RCC 7860 (cell line): ENCODE results near the gene PDE2A.
A peak's percentile ranks its signal among the peaks of the same experiment; 100 is the strongest.

Source experiments
- DNase-seq: peaks from one replicate; pipeline ENCODE4 v3.0.0-alpha.2; 2015; ENCODE audit warnings: low spot score
- FAIRE-seq: peaks from 2 replicates; lab custom pipeline; 2012; peaks lifted over from hg19 to GRCh38; lab: Jason Lieb, UNC

Gene PDE2A

DNA sequence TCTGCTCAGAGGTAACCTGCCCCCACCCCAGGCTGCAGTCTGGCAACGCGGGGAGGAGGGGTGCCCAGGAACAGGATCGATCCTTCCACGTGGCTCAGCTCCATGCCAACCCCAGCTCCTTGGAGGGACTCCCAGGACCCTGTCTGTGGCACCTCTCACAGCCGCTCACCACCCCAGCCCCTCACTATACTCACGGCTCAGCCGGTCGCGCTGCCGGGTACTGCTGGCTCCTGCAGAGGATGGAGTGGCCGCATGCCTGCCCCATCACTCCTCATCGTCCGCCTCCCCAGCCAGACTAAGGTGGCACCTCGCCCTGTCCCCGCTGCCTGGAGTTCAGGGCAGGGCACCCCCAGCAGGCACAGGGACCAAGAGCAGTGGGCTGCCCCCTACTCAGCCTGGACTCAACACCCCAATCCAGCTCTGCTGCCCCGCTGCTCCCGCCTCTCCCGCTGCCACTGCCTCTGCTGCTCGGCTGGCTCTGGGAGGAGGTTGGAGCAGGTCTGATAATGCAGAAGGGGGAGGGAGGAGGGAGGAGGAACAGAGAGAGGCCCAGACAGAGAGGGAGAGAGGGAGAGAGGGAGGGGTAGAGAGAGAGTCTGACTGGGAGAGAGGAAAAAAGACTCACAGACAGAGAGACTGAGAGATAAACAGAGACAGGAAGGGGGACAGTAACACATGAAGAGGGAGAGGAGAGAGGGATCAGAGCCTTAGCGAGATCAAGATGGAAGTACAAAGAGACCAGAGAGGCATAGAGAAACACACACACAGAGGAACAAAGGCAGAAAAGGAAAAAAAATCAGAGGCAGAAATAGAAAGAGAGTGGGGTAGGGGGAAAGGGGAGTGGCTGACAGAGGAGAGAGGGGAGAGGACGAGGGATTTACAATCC lies at the start of gene PDE2A:
PDE2A (minus strand) TSS at position 480 of the 886 bp plus-strand sequence; CDS start at position 265, 215 bp downstream.
- DNase-seq (no peak), FAIRE-seq (no peak)

DNA sequence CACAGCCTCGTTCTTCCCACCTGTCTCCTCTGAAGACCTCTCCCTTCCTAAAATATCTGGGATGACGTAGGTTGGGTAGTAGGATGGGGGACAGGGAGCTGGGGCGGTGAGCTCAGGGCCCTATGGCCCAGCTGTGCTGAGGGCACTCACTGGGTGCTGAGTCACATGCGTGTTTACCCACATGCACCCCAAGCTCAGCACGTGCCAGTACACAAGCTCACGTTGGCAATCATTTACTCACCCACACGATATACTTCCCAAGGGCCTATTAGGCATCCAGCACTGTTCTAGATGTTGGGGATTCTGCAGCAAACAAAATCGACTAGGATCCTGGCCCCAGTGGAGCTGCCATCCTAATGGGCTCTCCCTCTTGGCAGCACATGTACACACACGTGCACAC lies 49.3 kb upstream of the PDE2A start:
- DNase-seq (no peak), FAIRE-seq (no peak)

DNA sequence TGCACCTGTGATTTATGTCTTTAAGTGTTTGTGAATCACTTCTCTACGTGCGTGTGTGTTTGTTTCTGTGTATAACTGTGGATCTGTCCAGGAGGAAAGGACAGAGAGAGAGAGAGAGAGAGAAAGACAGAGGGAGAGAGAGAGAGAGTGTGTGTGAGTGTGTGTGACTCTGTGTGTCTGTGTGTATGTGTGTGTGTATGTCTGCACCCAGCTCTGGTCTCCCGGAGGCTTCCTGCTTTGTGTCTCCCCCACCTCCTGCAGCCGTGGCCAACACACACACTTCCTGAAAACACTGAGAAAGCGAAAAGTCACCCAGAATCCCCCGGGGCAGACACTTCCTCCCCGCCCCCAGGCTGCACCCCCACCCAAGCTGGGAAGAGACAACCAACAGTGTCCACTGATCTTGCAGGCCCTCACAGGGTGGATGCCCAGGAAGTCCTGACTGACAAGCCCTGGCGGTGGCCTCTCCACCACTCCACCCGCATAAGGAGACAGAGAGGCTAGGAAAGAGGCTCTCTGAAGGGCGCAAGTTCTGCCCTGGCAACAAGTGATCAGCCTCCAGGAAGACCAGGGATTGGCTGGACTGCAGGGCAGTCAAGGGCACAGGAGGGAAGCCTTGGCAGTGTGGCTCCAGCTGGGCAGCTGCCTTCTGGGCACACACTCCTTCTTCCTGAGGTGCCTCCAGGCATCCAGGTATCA lies 48.0 kb upstream of the PDE2A start:
- DNase-seq (peak; percentile 84), FAIRE-seq (peak; percentile 8)

DNA sequence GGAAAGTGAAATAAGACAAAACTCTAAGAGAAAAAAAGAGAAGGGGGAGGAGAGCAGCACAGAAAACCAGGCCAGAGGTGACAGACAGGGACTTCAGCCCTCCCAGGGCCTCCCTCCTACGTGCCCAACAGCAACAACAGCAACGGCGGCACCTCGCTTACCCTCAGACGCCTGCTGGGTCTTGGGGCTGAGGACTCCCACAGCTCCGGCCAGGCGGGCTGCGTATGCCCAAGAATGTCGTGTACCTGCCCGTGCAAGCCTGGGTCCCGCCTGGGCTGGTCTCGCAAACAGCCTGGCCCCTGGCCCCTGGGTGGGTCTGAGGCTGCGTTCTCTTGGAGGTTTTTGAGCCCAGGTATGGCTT lies 47.4 kb upstream of the PDE2A start:
- DNase-seq (no peak), FAIRE-seq (no peak)

DNA sequence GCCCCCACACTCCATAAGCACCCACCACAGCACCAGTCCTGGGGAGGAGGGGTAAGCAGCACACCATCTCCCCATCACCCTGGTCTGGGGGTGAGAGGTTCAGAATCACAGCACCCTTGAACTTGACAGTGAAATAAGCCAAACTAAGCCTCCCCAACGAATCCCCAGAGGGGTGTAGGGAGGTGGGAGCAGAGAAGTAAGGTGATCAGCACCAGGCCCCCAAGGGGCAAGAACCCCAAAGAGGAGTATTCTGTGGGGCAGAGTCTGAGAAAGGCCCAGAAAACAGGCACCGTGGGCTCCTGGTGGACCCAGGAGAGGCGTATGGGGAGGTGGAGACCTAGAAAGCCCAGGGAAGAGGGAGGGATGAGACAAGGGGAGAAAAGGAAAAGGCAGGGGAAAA lies 47.1 kb upstream of the PDE2A start:
- no peak for DNase-seq
- no peak for FAIRE-seq

DNA sequence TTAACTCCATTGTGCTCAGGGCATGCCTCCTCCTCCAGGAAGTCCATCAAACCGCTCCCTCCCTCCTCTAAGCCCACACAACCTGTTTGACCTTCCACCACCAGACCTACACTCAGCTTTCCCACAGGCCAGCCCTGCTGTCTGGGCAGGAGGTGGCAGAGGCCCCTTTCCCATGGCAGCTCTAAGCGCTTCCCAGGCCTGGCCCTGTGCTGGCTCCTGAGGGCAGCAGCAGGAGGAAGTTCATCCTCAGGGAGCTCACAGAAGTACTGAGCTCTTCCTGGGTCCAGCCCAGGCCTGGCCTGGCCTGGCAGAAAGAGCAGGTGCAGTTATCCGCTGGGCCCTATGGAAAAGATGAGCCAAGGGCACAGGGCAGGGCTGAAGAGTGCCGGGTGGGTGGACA lies 46.6 kb upstream of the PDE2A start:
- DNase-seq (no peak), FAIRE-seq (no peak)

DNA sequence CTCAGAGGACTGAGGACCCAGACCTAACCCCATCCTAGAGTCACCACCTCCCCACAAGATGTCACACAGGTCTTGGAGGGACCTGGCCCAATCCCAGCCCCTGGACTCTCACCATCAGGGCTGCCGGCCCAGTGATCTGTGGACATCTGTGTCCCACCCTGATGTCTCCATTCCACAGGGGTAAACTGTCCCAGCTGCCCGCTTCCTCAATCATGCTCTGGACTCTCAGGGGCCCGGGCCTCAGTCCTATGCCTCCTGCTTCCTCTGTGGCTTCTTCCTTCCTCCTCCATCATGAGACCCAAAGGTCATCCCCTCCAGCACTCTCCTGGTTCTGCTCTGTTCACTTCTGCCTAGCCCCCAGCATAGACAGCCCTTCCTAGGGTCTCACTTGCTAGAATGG lies 45.8 kb upstream of the PDE2A start:
- no peak for DNase-seq
- FAIRE-seq, result no peak

DNA sequence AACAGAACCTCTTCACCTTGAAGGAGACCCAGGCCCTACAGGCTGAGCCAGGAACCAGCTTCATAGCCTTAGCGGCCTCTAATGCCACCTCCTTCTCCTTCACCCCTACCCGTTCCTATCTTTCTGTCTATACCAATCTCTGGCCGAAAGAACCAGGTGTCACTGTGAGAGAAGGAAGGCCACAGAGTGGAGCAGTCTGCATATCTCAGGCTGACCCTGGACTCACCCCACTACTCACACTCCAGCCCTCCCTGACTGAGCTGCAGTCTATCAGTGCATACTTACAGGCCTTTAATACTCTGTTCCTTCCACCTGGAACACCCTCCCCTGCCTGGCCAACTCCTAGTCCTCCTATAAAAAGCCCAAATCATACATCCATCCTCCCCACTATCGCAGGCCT lies 45.3 kb upstream of the PDE2A start:
- no peak for FAIRE-seq
- DNase-seq, result no peak

DNA sequence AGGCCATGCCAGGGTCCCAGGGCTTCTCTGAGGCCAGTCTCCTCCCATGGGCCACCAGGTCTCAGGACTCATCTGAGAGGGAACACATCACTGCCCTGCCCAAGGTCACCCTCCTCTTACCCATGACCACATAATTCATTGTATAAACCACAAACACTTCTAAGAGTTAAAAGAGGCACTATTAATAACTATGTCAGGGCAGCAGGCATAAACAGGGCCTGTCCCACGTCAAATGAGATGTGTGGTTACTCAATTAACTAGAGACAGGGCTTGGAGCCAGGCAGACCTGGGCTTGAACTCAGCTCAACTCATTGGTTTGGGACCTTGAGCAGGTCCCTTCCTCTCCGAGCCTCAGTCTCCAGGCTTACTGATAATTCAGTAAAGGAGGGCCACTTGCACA lies 44.9 kb upstream of the PDE2A start:
- no peak for FAIRE-seq
- DNase-seq, result peak; percentile 13

DNA sequence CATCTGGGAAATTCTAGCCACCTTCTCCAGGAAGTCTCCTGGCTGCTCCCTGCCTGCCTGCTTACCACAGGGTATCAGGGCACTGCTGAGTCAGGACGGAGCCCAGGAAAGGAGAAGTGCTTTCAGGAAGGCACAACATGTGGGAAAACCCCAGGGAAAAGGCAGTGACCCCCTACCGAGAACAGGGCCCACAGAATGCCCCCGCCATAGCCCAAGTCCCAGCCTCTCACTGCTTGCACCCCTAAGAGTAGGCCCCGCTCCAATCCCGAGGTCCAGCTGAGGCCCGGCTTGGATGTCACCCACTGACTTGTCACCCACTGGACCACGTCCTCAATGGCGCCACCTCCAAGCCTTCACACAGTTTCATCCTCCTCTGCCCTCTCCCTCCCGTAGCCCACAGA lies 43.9 kb upstream of the PDE2A start:
- FAIRE-seq (no peak), DNase-seq (peak; percentile 21)

DNA sequence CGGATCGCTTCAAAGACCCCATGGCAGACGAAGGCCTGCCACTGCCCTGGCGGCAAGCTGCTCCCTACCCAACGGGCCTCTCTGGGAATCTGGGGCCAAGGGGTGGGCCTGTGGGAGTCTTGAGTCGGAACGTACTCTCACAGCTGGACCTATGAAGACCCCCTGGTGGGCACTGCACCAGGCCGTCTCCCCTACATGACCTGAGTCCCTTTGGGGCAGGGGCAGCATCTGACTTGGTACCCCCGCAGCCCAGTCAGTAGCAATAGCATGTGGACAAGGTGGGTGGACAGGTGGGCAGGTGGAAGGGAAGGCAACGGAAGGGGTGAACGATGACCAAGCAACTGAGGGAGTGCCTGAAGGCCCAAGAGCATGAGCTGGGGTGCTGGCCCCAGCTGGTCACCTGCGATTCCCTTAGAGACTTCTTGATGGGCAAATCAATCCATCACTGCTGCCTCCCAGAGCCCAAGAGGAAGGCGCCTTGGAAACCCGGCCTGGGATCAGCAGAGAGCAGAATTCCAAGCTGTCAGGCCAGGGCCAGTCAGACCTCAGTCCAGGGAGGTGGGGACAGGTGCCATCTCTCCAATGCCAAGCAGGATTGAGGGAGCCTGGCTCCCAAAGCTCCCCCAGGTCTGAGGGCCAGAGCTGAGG lies 42.7 kb upstream of the PDE2A start:
- FAIRE-seq, result no peak
- DNase-seq, result no peak

DNA sequence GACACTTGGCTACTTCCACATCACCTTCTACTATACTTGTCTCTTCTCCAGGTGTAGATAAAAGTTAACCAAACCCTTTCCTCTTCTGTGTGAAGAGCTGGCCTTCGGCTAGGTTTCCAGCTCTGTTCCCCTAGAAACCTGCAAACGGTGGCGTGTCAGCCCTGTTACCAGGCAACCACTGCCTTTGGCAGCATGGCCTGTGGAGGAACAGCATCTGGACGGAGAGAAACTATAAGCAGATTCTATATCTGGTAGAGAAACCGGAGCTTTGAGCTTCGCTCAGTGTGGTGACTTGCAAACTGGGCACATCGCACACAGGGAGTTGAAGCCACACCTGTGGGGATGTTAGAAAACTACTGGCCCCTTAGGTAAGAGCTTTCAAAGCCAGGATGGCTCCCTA lies 42.1 kb upstream of the PDE2A start:
- DNase-seq (no peak), FAIRE-seq (no peak)

DNA sequence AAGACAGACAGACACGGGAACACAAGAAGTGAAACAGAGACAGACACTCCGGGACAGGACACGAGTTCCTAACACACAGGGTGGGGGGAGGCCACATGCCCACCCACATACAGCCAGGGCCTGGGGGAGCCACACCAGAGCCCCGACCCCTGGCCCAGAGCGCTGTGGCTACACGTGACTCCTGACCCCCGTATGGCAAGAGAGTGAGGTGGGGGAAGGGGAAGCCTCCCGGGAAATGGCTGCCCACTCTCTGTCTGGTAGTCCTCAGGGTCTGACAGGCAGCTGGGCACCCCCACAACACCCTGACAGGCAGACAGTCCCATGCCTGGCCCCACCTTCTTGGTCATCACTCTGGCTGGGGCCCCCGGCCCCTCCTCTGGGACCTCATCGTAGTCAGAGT lies 38.6 kb upstream of the PDE2A start:
- FAIRE-seq, result no peak
- DNase-seq, result no peak

DNA sequence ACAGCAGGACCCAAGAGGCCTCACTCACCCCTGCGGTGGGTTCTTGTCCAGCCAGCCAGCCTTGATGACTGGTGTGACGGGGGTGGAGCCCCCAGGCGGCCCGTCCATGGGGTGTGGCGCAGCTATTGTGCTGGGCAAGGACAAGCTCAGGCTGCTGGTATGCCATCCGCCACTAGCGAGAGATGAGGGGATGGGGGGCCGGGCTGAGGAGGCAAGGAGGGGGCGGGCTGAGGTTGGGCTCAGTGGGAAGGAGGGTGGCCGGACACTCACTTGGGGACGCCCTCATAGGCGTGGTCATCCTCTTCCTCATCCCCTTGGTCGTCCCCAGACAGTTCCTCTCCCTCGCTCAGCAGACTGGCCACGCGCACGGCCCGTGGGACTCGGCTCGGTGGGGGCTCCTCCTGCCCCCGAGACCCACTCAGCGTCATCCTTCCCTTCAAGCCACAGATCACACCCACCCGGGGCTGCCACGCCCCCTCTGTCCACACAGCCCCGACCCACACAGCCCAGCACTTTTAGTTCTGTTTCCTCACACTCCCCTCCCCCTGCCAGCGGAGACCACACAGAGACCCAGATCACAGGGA lies 38.0 kb upstream of the PDE2A start:
- FAIRE-seq (no peak), DNase-seq (no peak)

DNA sequence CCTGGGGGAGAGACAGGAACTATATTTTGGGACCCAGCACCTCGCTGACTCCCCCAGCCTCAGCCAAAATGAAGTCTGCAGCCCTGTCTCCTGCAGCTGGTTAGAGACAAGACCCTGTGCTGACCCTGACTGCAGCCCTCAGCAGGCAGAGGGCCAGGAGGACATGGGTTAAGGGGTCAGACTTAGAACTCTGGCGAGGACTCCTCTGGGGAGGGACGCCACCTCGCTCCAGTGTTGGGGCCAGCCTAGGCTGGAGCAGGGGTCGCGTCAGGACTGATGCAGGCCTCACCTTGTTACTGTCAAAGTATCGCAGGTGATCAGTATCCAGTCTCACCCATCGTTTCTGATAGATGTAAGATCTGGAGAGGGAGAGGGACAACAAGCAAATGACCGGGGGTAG lies 36.9 kb upstream of the PDE2A start:
- no peak for DNase-seq
- FAIRE-seq, result no peak

DNA sequence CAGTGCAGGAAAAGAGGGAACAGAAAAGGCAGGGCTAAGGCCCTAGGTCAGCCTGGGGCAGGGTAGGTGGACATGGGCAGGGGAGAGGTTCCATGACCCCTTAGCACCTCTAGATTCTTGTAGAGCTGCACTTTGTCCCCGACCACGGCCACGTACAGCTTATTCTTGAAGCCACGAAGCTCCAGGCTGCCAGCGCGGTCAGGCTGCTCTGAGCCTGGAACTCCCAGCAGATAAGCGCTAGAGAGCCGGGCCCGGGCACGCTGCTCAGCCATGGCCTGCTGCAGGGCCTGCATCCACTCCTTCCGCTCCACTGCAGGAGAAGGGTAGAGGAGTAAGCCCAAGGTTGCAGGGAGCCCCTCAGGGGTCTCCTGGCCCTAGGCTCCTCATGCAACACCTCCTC lies 36.1 kb upstream of the PDE2A start:
- FAIRE-seq, result no peak
- DNase-seq, result no peak

DNA sequence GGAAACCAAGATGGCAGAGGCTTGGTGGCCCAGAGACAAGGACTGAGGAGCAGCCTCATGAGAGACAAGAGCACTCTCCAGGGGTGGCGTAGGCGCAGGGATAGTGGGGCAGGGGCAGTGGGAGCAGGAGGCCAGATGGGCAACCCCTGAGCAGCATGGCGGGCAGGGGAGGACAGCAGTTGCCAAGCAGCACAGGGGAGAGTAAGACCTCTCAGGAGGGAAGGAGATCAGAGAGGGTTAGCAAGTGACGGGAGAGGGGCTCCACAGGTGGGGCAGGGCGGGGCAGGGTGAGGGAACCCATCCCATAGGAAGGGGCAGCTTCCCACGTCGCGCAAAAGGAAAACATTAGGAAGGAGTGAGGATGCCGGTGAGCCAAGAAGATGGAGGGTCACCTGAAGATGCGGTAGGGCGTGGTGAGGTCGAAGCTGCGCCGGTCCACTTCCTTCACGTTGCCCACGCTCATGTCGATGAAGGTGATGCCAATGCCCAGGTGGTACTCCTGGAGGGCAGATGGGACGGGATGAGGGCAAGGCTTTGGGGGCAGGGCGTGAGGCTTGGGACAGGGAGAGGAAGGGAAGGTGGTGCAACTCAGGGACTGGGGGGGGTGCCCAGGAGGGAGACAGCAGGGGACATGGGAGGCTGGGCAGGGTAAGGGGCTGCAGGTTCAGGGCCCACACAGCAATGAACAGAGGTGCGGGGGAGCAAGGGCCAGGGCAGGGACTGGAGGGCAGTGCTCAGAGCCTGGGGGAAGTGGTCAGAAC lies 35.4 kb upstream of the PDE2A start:
- FAIRE-seq (no peak), DNase-seq (no peak)

DNA sequence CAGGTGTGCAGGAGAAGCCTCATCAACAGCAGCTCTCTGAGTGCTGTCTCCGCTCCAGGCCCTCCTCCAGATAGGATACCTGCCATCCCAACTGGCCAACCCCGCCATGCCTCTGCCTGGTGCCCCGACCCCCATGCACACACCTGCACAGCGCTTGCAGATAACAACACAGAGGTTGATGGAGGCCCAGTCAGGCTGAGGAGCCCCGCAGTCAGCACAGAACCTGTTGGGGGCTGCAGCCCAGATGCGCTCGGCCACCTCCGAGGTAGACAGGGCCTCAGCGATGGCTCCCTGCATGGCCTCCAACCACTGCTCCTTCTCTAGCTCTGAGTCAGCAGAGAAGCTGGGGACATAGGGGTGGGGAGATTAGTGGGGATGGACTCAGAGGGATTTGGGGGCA lies 32.8 kb upstream of the PDE2A start:
- no peak for FAIRE-seq
- DNase-seq, result no peak

DNA sequence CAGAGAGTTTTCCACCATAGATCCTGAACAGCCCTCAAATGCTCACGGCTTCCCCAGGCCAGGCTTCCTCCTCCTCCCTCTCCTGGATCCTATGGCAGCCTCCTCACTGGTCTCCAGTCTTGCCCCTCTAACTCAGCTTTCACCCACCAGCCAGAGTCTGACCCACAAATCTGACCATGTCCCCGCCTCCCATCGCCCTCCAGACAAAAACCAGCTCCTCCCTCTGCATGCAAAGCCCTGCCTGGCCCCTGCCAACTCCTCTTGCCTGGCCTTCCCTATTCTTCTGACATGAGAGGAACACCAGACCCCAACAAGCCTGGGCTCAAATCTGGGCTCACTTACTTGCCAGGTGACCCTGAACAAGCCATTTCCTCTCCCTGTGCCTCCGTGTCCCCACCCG lies 32.4 kb upstream of the PDE2A start:
- FAIRE-seq (no peak), DNase-seq (no peak)

DNA sequence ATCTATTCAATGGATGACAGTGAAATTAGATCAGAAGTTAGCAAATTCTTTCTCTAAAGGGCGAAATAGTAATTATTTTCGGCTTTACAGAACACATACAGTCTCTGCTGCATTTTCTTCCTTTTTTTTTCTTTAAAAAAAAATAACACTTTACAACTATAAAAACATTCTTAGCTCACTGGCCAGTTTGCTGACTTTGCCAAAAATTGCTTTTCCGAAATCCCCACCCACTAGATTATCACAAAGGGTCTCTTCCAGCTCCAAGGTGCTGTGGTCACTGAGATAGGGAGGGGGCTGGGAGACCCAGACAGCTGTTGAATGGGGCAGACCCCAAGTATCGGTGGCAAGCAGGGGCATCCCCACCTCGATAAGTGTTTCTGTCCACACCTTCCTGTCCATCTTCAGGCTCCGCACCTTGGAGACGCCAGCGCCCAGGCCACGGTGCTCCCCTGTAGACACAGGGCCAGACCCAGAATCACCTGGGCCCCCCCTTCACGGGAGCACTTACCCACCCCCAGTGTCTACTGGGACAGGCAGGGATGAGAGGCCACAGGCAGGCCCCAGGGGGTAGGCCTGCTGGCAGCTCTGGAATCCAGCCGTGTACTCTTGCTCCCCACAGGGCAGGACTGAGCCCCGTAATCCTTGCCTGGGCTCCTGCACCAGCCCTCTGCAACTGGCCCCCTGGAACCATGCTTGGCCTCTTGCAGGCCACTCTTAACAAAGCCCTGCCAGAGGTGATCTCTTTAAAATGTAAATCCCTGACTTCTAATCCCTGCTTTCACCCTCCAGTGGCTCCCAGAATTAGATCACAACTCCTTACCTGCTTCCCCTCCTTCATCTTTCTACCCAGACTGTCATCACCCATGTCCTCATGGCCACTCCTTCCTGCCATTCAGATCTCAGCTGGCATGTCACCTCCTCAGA lies 31.5 kb upstream of the PDE2A start:
- DNase-seq, result no peak
- FAIRE-seq, result no peak
